MCF 10A (cell line): ENCODE data around the gene STX12. TPM values are rescaled to one million over a fixed set of nuclear protein-coding genes. Genes with fewer than 3 reads are reported as not detected.
"Not testable (repeated sequence)": the region's sequence is repeated elsewhere in the genome, so short reads cannot be mapped to it uniquely, and the experiment has no call there.

Source experiments
- BruUV-seq: library from RNA; stranded (reverse); fragments of 400-500 nt; replicated peaks from 2 replicates; lab custom pipeline; 2021; lab: Mats Ljungman, UMichigan
- CTCF ChIA-PET: fragments of 300-600 bp; sonication (Branson Sonifier 250); formaldehyde crosslinking; extraction: SDS; loops from one replicate; lab custom pipeline; 2021; ENCODE audit warnings: antibody characterized with exemption, inconsistent platforms; lab: Yijun Ruan, JAX
- POLR2A ChIA-PET: fragments of 300-600, 350-650 bp; sonication (Branson Sonifier 250); formaldehyde crosslinking; extraction: SDS; loops from one replicate; lab custom pipeline; 2020; ENCODE audit warnings: antibody characterized with exemption, inconsistent platforms; lab: Yijun Ruan, JAX
- DNase-seq: peaks from one replicate; pipeline ENCODE4 v3.0.0-alpha.2; 2018; ENCODE audit not compliant: unreplicated experiment
- H3K27ac Mint-ChIP-seq: one replicate; pipeline ENCODE4 v1.8.0; 2022; ENCODE audit warnings: mild to moderate bottlenecking, low read depth, mixed read lengths; ENCODE audit not compliant: unreplicated experiment
- H3K27me3 Mint-ChIP-seq: one replicate; pipeline ENCODE4 v1.8.0; 2022; ENCODE audit warnings: mixed read lengths; ENCODE audit not compliant: insufficient read depth, unreplicated experiment
- H3K36me3 Mint-ChIP-seq: one replicate; pipeline ENCODE4 v1.8.0; 2022; ENCODE audit warnings: mild to moderate bottlenecking, moderate library complexity, mixed read lengths; ENCODE audit not compliant: insufficient read depth, unreplicated experiment
- H3K4me1 Mint-ChIP-seq: one replicate; pipeline ENCODE4 v1.8.0; 2022; ENCODE audit warnings: mixed read lengths; ENCODE audit not compliant: insufficient read depth, unreplicated experiment
- H3K4me3 Mint-ChIP-seq: one replicate; pipeline ENCODE4 v1.8.0; 2022; ENCODE audit warnings: mild to moderate bottlenecking, moderate library complexity, mixed read lengths; ENCODE audit not compliant: unreplicated experiment
- H3K9me3 Mint-ChIP-seq: one replicate; pipeline ENCODE4 v1.8.0; 2022; ENCODE audit warnings: mixed read lengths; ENCODE audit not compliant: unreplicated experiment
- intact Hi-C: fragments of 100-400 bp; cut with micrococcal nuclease; formaldehyde crosslinking; loops from 2 replicates; pipeline ENCODE4 v1.14.1; 2022
- total RNA-seq: library from RNA; stranded (reverse); gene quantifications from 2 replicates; pipeline ENCODE4 v1.2.3, GENCODE V29; 2022
- TF ChIP-seq, protein P1 (sequence below): fragments of 200-600 bp; IDR thresholded peaks from one replicate; pipeline ENCODE4 v1.8.0; 2022; ENCODE audit warnings: antibody characterized with exemption, mild to moderate bottlenecking; ENCODE audit not compliant: unreplicated experiment

The STX12 gene
- total RNA-seq, 1 experiment from 2014 or later: 34.6 TPM

- H3K4me1 Mint-ChIP-seq: peaks cover 14% of the 10 kb centered on the region
- intact Hi-C loops: loop anchor here (5.0 kb wide), 2 partner anchors 58 to 102 kb away; partner anchors contain the start of genes IFI6 and PPP1R8
Measured at GRCh38 chr1:27773826-27774445, 917 bp downstream of the STX12 start.

DNA sequence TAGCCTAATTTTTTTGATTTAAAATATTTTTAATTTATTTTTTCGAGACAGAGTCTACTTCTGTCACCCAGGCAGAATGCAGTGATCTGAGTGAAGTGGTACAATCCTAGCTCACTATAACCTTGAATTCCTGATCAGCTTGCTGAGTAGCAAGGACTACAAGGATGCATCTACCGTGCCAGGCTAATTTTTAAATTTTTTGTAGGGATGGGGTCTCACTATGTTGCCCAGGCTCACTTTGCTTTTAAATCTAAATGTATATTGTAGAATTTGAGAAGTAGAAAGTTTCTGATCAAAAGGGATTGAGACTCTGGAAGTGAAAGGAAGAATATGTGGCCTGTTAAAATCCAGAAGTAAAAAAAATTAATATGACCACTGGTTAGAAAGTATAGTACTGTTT, 1.6 kb downstream of the STX12 start:
- Mint-ChIP-seq H3K36me3 (peaks cover 2% of the 10 kb centered on the region), H3K4me3 (no peak overlapping the region), H3K4me1 (peaks cover 14% of the 10 kb centered on the region), H3K9me3 (no peaks in the 10 kb centered on the region), H3K27me3 (no peaks in the 10 kb centered on the region), H3K27ac (no peak overlapping the region)
- DNase-seq: no peak
- BruUV-seq: no TSS peak
- TF ChIP-seq, protein P1, sequence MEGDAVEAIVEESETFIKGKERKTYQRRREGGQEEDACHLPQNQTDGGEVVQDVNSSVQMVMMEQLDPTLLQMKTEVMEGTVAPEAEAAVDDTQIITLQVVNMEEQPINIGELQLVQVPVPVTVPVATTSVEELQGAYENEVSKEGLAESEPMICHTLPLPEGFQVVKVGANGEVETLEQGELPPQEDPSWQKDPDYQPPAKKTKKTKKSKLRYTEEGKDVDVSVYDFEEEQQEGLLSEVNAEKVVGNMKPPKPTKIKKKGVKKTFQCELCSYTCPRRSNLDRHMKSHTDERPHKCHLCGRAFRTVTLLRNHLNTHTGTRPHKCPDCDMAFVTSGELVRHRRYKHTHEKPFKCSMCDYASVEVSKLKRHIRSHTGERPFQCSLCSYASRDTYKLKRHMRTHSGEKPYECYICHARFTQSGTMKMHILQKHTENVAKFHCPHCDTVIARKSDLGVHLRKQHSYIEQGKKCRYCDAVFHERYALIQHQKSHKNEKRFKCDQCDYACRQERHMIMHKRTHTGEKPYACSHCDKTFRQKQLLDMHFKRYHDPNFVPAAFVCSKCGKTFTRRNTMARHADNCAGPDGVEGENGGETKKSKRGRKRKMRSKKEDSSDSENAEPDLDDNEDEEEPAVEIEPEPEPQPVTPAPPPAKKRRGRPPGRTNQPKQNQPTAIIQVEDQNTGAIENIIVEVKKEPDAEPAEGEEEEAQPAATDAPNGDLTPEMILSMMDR: no peak
- intact Hi-C loops: loop anchor here (5.0 kb wide), 2 partner anchors 58 to 102 kb away; partner anchors contain the start of genes IFI6 and PPP1R8
- CTCF ChIA-PET: interaction anchor here (0.6 to 1.1 kb wide), 3 partner anchors 61 to 683 kb away, joined by 3 to 6 read pairs (median 4); no protein-coding TSS in a partner anchor
- POLR2A ChIA-PET: interaction anchor here (0.6 to 3.7 kb wide), 12 partner anchors 8 to 263 kb away, joined by 3 to 72 read pairs (median 10); partner anchors contain the start of genes FAM76A, IFI6 and PPP1R8

More at GRCh38 chr1:27773826-27774445, 917 bp downstream of the STX12 start:
- Mint-ChIP-seq H3K36me3 (no peaks in the 10 kb centered on the region), H3K9me3 (no peaks in the 10 kb centered on the region), H3K4me3 (peak overlapping the region; percentile 85), H3K27ac (peak overlapping the region; percentile 89), H3K27me3 (no peaks in the 10 kb centered on the region)
- peak; percentile 4 for DNase-seq
- TF ChIP-seq, protein P1: no peak
- POLR2A ChIA-PET: interaction anchor here (0.7 to 3.7 kb wide), 18 partner anchors 8 to 733 kb away, joined by 3 to 72 read pairs (median 6); partner anchors contain the start of genes FAM76A, IFI6, PPP1R8 and WASF2
- CTCF ChIA-PET: interaction anchor here (0.9 to 1.1 kb wide), 3 partner anchors 11 to 166 kb away, joined by 3 to 4 read pairs (median 4); no protein-coding TSS in a partner anchor
- BruUV-seq: TSS peak; percentile 53

- intact Hi-C loops, H3K9me3 Mint-ChIP-seq, BruUV-seq, H3K36me3 Mint-ChIP-seq, H3K4me3 Mint-ChIP-seq, H3K27me3 Mint-ChIP-seq: not testable (repeated sequence)
- DNase-seq: peak; percentile 34
- CTCF ChIA-PET: interaction anchor here (0.6 to 1.1 kb wide), 3 partner anchors 112 to 684 kb away, joined by 3 to 6 read pairs (median 4); no protein-coding TSS in a partner anchor
- Mint-ChIP-seq H3K4me1 (peaks cover 14% of the 10 kb centered on the region), H3K27ac (peak overlapping the region; percentile 25)
- POLR2A ChIA-PET: interaction anchor here (0.6 to 3.7 kb wide), 9 partner anchors 7 to 103 kb away, joined by 3 to 72 read pairs (median 6); partner anchors contain the start of genes FAM76A, IFI6 and PPP1R8
Measured at GRCh38 chr1:27775336-27775735, 2.3 kb downstream of the STX12 start.

DNA sequence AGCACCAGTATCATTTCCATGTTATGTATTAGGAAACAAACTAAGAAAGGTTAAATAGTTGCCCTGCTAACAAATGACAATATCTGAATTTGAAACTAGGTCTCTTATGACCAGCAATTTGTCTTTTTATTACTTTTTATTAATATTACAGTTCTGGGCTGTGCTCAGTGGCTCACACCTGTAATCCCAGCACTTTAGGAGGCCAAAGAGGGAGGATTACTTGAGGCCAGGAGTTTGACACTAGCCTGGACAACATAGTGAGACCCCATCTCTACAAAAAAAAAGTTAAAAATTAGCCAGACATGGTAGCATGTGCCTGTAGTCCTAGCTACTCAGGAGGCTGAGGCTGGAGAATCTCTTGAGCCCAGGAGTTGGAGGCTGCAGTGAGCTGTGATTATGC, 3.3 kb downstream of the STX12 start:
- H3K4me1 Mint-ChIP-seq: peaks cover 14% of the 10 kb centered on the region
- intact Hi-C loops, H3K9me3 Mint-ChIP-seq, DNase-seq, H3K4me3 Mint-ChIP-seq, H3K27ac Mint-ChIP-seq, H3K27me3 Mint-ChIP-seq, BruUV-seq: not testable (repeated sequence)
- ChIA-PET CTCF (interaction anchor here (0.6 to 0.9 kb wide), 2 partner anchors 9 to 113 kb away, joined by 3 to 5 read pairs; no protein-coding TSS in a partner anchor), POLR2A (interaction anchor here (1.0 to 1.4 kb wide), 2 partner anchors 56 to 104 kb away, joined by 4 to 5 read pairs; partner anchors contain the start of gene IFI6)
- H3K36me3 Mint-ChIP-seq: peaks cover 12% of the 10 kb centered on the region
